CD4-positive, alpha-beta T cell (primary cell): ENCODE data around the gene HELZ. TPM values are rescaled to one million over a fixed set of nuclear protein-coding genes. Genes with fewer than 3 reads are reported as not detected.

Source experiments
- ATAC-seq: fragments of 200-7000 bp; cut with Tn5 transposase; one replicate; pipeline ENCODE4 v1.10.0; 2022; ENCODE audit warnings: mild to moderate bottlenecking; ENCODE audit not compliant: poor library complexity
- CTCF ChIA-PET: fragments of 350-600 bp; sonication (Branson Sonifier 250); formaldehyde crosslinking; loops from one replicate; lab custom pipeline; 2021; ENCODE audit warnings: antibody characterized with exemption, inconsistent platforms; lab: Charles Lee
- POLR2A ChIA-PET: fragments of 350-600 bp; sonication (Branson Sonifier 250); formaldehyde crosslinking; loops from one replicate; lab custom pipeline; 2021; ENCODE audit warnings: antibody characterized with exemption, inconsistent platforms; lab: Charles Lee
- DNase-seq, 14 experiments: peaks; one replicate each; pipeline ENCODE4 v3.0.0-alpha.2; 2013 to 2020; ENCODE audit warnings: mixed read lengths in 2 of 14
- H3K27ac ChIP-seq, 2 donors: one replicate each; pipeline versions ENCODE4 v1.5.1 to v1.7.0; 2013; ENCODE audit warnings: low read length in 2 of 2, low read depth in 1 of 2, mild to moderate bottlenecking in 1 of 2
- H3K27me3 ChIP-seq, 2 experiments: 1 replicate in 1 of 2; 2 replicates in 1 of 2; pipeline versions ENCODE4 v1.6.1 to v1.7.0; 2013; ENCODE audit warnings: low read length in 2 of 2, control low read depth in 1 of 2, mild to moderate bottlenecking in 1 of 2, moderate library complexity in 1 of 2; ENCODE audit not compliant: insufficient read depth in 2 of 2, control insufficient read depth in 1 of 2
- H3K36me3 ChIP-seq: one replicate; pipeline ENCODE4 v1.6.1; 2013; ENCODE audit warnings: low read length, control low read depth; ENCODE audit not compliant: insufficient read depth
- H3K4me1 ChIP-seq: one replicate; pipeline ENCODE4 v1.6.1; 2013; ENCODE audit warnings: low read length, control low read depth; ENCODE audit not compliant: insufficient read depth
- H3K4me3 ChIP-seq: one replicate; pipeline ENCODE4 v1.5.1; 2013; ENCODE audit warnings: mild to moderate bottlenecking, low read length, moderate library complexity
- H3K9me3 ChIP-seq, 2 experiments: 1 replicate in 1 of 2; 2 replicates in 1 of 2; pipeline versions ENCODE4 v1.6.1 to v1.7.0; 2013; ENCODE audit warnings: low read length in 2 of 2, mild to moderate bottlenecking in 2 of 2, control low read depth in 1 of 2, moderate library complexity in 1 of 2; ENCODE audit not compliant: control insufficient read depth in 1 of 2, insufficient read depth in 1 of 2
- H3K27ac Mint-ChIP-seq: one replicate; pipeline ENCODE4 v1.8.0; 2020; ENCODE audit warnings: mixed read lengths
- H3K27me3 Mint-ChIP-seq: one replicate; pipeline ENCODE4 v1.8.0; 2021; ENCODE audit warnings: mixed read lengths
- H3K36me3 Mint-ChIP-seq: one replicate; pipeline ENCODE4 v1.8.0; 2021; ENCODE audit warnings: low read depth, mixed read lengths
- H3K4me1 Mint-ChIP-seq: one replicate; pipeline ENCODE4 v1.8.0; 2021; ENCODE audit warnings: low read depth, mixed read lengths
- H3K4me3 Mint-ChIP-seq: one replicate; pipeline ENCODE4 v1.8.0; 2020; ENCODE audit warnings: mild to moderate bottlenecking, mixed read lengths
- H3K9me3 Mint-ChIP-seq: one replicate; pipeline ENCODE4 v1.8.0; 2020; ENCODE audit warnings: mixed read lengths
- CTCF ChIP-seq: fragments of 200-600 bp; IDR thresholded peaks from one replicate; pipeline ENCODE4 v1.8.0; 2022; ENCODE audit warnings: antibody characterized with exemption, mild to moderate bottlenecking
- intact Hi-C, 2 experiments: fragments of 100-400 bp; cut with DNase I in 1 of 2; cut with micrococcal nuclease in 1 of 2; formaldehyde crosslinking; loops; one replicate each; pipeline versions ENCODE4 v1.15.1 to v1.9.0; 2023 to 2025; cut with DNase I, micrococcal nuclease
- total RNA-seq, 174 experiments: library from RNA in 2 of 174; stranded (reverse) in 2 of 174; gene quantifications; one replicate each; pipeline ENCODE4 v1.2.3 and lab custom pipeline; 2021 to 2026

HELZ gene
- total RNA-seq, 2 experiments from 2014 or later, result 94.8 to 107 TPM

GRCh38 chr17:67088639-67089038, 156.4 kb downstream of the HELZ start:
- H3K36me3 ChIP-seq, result peaks cover 39% of the 10 kb centered on the region
- no peak for DNase-seq
- no peaks in the 10 kb centered on the region for H3K27me3 ChIP-seq
- CTCF ChIA-PET, result no interaction called here
- Mint-ChIP-seq H3K4me1 (peaks cover 43% of the 10 kb centered on the region), H3K36me3 (peaks cover 66% of the 10 kb centered on the region), H3K9me3 (no peaks in the 10 kb centered on the region), H3K27ac (no peak overlapping the region), H3K4me3 (no peak overlapping the region), H3K27me3 (no peaks in the 10 kb centered on the region)
- no peak overlapping the region for H3K27ac ChIP-seq
- no peaks in the 10 kb centered on the region for H3K4me1 ChIP-seq
- no peak for TF ChIP-seq CTCF
- POLR2A ChIA-PET, result no interaction called here
- H3K9me3 ChIP-seq, result no peaks in the 10 kb centered on the region
- no peak for ATAC-seq
- no peak overlapping the region for H3K4me3 ChIP-seq
- intact Hi-C loops, result no loop called here

- TF ChIP-seq CTCF, result no peak
- Histone ChIP-seq H3K27ac (no peak overlapping the region), H3K27me3 (no peaks in the 10 kb centered on the region), H3K4me3 (no peak overlapping the region), H3K36me3 (peaks cover 36% of the 10 kb centered on the region), H3K9me3 (no peaks in the 10 kb centered on the region), H3K4me1 (peaks cover 16% of the 10 kb centered on the region)
- H3K27me3 Mint-ChIP-seq, result no peaks in the 10 kb centered on the region
- H3K27ac Mint-ChIP-seq, result no peak overlapping the region
- CTCF ChIA-PET, result no interaction called here
- no peak overlapping the region for H3K4me3 Mint-ChIP-seq
- H3K36me3 Mint-ChIP-seq, result peaks cover 62% of the 10 kb centered on the region
- DNase-seq (no peak), ATAC-seq (no peak)
- no peaks in the 10 kb centered on the region for H3K9me3 Mint-ChIP-seq
- intact Hi-C loops, result no loop called here
- POLR2A ChIA-PET, result no interaction called here
- peaks cover 42% of the 10 kb centered on the region for H3K4me1 Mint-ChIP-seq
Measured at GRCh38 chr17:67085406-67085805, 159.6 kb downstream of the HELZ start.

- no peak for TF ChIP-seq CTCF
- ChIA-PET CTCF (interaction anchor here (1.5 to 1.6 kb wide), 2 partner anchors 27 to 45 kb away, joined by 3 to 4 read pairs; no protein-coding TSS in a partner anchor), POLR2A (no interaction called here)
- Mint-ChIP-seq H3K36me3 (peaks cover 61% of the 10 kb centered on the region), H3K4me1 (peaks cover 37% of the 10 kb centered on the region), H3K27ac (peak overlapping the region; percentile 81), H3K4me3 (no peak overlapping the region), H3K27me3 (no peaks in the 10 kb centered on the region), H3K9me3 (no peaks in the 10 kb centered on the region)
- Histone ChIP-seq H3K36me3 (peaks cover 38% of the 10 kb centered on the region), H3K4me3 (no peak overlapping the region), H3K27me3 (no peaks in the 10 kb centered on the region), H3K4me1 (peaks cover 16% of the 10 kb centered on the region), H3K9me3 (no peaks in the 10 kb centered on the region), H3K27ac (no peak overlapping the region)
- DNase-seq, result peak in 3 of 14 experiments; percentile 52 to 67 (median 56)
- intact Hi-C loops, result loop anchor here in 1 of 2 experiments (2.0 kb wide), 1 partner anchor 367 kb away; no protein-coding TSS in a partner anchor
- ATAC-seq, result peak; percentile 89
Measured at GRCh38 chr17:67082107-67082506, 162.9 kb downstream of the HELZ start.
